CD4-positive, alpha-beta T cell treated with Interleukin-4 for 4 hours (primary cell): ENCODE data around the gene TMEM131L.
"Not testable (repeated sequence)": the region's sequence is repeated elsewhere in the genome, so short reads cannot be mapped to it uniquely, and the experiment has no call there.

Experiments used
- DNase-seq: peaks from one replicate; pipeline ENCODE4 v3.0.0-alpha.2; 2020

TMEM131L gene

DNA sequence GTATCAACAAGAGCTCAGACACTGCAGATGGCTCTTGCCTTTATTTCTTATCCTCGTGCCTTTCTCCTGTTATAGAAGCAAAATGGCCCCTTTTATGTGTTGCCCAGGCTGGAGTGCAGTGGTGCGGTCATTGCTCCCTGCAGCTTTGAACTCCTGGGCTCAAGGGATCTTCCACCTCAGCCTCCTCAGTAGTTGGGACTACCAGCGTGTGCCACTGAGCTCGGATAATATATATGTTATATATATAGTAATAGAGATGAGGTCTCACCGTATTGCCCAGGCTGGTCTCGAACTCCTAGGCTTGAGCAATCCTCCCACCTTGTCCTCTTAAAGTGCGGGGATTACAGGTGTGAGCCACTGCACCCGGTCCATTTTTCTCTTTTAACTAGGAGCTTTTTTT, 79.7 kb downstream of the TMEM131L start:
- DNase-seq, result no peak

DNA sequence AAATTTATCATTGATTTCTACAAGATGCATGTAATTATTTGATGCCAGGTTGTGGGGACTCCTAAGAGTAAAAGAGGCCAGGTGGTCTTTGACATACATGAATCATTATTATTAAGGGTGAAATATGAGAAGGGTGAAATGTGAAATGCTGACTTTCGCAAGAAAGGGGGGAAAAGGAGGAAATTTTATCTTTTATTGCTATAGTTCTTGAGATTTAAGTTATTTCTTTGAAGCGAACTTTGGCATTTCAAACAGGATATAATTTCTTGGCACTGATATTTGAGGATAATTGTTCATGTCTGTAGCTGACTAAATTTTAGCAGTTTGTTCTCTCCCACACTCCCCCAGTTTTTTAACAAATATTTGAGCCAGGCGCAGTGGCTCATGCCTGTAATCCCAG, 80.1 kb downstream of the TMEM131L start:
- no peak for DNase-seq

DNA sequence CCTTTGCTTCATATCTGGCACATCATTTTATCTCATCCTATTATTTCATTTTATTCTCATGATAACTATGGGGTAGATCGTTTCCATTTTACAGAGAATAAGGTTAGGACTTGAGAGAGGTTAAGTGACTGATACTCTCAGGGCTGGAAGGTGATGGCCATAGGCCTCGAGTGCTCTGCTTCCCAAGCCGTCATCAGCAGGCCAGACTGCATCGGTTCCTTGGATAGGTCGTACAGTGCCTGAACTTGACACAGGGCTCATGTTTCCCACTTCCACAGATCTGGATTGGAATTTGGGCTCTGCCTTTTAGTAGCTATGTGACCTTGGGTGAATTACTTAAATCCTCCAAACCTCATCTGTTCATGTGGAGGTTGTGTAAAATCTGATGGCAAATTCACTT, 81.4 kb downstream of the TMEM131L start:
- no peak for DNase-seq

DNA sequence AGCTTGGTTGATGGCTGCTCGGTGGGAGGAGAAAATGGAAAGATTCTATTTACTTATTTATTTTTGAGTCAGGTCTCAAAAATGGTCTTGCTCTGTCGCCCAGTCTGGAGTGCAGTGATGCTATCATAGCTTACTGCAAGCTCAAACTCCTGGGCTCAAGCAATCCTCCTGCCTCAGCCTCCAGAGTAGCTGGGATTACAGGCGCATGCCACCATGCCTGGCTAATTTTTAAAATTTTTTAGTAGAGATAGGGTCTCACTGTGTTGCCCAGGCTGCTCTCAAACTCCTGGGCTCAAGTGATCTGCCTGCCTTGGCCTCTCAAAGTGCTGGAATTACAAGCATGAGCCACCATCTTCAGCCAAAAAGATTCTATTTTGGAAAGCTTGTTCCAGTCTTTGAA, 82.7 kb downstream of the TMEM131L start:
- DNase-seq, result not testable (repeated sequence)

DNA sequence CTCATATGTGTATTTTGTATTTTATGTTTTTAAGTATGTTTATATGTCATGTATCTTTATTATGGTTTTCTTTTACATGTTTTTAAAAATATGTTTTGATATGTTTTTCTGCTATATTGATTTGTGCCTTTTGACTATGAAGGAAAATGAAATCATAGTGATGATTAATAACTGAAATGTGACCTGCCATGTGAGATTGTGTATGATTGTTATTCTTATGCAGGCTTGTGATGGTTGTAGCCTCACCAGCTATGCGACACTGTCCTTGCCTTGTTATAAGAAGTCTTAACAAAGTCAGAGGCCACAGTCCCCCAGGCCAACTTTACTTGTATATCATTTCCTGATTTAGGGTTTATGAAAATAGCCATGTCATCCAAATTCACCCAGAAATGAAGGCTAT, 83.2 kb downstream of the TMEM131L start:
- DNase-seq, result no peak

DNA sequence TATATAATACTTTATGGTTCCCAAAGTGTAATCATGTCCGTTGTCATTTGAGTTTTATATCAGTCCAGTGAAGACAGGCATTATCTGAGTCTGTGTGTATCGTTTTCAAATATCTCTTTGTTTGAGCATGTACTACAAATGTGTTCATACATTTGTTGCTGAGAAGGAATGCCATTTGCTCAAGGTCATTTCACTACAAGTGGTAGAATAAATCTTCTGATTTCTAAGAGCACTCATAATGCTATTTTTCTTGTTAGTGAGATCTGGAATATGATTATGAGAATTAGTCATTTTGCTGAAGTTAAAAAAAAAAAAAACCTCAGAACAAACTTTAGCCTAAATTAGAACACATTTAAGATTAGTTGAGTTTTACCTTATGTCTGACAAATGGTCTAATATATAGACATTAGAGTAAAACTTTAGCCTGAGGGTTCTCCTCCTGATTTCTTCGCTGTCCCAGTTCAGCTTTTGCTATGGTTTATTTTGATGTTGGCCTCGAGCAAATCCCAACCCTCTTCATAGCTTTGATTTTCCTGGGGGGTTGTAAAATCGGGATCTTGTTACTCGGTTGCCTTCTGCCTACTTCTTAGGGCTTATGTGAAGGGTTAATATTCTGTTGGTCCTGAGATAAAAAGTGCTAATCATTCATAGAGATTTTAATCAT, 87.1 kb downstream of the TMEM131L start:
- DNase-seq, result no peak

DNA sequence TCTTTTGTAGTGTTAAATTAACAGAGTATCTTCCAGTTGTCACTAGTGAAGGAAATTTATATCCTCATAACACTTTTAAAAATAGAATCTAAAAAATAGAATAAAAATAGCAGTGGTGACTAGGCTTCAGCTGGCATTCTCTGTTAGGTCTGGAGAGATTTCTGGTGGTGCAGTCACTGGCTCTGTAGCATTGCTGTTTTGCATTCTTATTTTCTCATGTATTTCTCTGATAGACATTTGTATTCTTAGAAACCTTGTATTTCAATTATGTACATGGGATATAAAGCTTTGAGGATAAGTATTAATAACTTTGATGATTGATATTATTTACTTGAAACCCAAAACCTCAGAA, 87.6 kb downstream of the TMEM131L start:
- DNase-seq, result no peak

DNA sequence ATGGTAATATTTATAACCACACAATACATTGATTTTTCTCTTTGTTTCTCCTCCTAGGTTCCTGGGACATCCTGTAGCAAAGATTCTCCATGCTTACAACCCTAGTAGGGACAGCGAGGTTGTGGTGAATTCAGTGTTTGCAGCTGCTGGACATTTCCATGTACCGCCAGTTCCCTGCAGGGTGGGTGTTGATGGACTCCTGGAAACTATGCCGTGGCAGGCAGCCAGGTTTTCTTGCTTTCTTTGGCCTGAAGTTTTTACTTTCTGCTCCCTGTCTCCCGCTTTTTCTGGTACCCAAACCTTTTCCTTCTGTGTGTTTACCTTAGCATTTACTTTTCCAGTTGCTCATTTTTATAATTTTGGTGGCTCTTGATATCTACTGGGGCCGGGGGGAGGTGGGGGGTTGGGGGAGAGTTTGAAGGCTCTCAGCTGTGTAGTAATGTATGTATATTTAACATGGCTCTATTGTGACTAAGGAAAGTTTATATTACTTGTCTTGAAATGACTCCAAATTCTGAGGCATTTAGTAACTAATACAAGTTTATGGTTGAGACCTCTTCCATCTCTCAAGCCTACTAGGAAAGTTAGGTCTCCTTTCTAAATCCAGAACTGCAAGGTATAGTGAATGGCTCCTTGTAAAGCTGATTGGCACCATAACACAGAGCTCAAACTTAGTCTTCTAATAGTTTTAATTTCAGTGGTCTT, 89.7 kb downstream of the TMEM131L start:
- DNase-seq, result no peak

DNA sequence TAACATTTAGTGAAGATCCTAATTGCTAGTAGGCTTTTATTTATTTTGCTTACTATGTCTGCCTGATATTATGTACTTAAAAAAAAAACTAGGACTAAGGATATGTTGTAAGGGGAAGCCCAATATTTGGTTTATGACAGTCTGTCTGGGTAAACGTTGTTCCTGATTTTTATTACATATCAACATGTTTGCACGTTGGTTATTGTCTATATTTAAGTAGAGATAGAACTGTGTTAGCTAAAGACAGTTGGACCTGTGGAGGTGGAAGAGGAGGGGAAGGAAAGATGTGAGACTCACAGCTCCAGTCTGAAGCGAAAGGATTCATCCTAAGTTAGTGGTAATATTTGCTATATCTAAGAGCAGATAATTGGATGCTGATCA, 90.3 kb downstream of the TMEM131L start:
- no peak for DNase-seq

DNA sequence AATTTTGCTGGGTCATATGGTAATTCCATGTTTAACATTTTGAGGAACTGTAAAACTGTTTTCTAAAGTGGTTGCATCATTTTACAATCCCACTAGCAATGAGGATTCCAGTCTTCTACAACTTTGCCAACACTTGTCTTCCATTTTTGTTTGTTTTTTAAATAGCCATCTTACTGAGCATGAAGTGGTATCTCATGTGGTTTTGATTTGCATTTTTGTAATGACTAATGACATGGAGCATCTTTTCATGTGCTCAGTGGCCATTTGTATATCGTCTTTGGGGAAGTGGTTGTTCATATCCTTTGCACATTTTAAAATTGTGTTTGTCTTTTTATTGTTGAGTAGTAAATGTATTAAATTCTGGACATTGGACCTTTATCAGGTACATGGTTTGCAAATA, 94.7 kb downstream of the TMEM131L start:
- no peak for DNase-seq

DNA sequence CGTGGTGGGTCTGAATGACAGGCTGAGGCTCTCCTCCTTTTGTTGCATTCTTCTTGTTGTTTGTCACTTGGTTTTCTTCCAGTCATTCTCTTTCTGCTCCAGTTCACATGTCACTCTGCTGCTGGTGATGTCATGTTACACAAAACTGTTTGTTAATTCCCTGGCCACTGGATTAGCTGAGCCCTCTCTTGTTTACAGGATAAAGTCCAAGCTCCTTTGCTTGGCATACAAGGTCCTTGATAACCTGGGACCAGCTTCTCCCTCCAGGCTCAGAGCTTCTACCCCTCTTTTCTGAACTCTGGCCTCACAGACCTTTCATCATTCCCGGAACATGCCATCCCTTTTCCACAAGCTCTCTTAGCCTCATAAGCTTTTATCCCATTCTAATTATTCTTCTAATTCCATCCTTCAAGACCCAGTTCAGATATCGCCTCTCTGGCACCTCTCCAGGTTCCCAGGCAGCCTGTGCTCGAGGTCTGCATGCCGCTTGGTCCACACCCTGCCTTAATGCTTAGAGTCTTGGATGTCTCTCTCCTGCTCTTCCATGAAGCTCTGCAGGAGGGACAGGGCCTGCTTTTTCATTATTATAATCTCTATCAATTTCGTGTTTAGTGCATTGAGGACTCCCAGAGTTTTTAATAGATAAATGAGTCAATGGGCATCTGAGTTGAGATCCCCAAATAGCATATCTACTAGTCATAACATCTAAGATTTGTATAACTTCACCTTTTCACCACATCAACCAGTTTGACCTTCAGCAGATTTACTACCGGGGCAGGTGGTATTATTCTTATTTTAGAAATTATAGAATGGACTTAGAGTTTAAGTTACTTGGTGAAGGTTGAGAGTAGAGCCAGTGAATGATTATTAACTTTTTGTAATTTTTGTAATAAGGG, 98.7 kb downstream of the TMEM131L start:
- no peak for DNase-seq

DNA sequence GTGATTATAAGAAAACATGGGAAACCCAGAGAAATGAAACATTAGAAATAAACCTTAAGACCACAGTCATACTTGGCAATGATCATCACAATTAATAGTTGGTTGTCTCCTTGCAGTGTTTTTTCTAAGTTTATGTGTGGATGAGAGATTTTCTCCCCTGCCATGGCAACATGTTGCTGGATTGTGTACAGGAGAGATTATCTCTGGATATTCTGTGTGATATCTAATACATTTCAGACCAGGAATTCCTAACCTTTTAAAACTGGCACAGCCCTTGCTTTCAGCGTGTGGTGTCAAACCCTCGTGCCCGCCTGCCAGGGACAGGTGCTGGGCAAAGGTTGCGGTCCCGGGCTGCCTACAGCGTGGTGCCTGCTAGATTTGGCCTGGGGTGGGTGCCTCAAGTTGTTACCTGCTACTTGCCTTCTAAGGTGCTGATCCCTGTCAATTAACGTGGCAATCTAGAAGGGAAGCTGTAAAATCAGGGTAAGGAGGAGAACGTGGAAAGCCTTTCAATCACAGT, 100.5 kb downstream of the TMEM131L start:
- no peak for DNase-seq

DNA sequence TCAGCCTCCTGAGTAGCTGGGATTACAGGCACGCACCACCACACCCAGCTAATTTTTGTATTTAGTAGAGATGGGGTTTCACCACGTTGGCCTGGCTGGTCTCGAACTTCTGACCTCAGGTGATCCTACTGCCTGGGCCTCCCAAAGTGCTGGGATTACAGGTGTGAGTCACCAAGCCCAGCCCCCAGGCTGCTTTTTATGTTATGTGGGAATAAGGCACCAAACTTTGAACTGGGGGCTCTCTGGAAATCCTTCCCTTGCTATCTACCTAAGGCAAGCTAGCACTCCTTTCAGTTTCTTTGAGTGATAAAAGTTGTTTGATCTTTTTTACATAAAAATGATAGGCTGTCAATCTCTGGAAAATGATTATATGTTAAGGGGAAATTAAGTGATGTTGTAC, 101.5 kb downstream of the TMEM131L start:
- not testable (repeated sequence) for DNase-seq

DNA sequence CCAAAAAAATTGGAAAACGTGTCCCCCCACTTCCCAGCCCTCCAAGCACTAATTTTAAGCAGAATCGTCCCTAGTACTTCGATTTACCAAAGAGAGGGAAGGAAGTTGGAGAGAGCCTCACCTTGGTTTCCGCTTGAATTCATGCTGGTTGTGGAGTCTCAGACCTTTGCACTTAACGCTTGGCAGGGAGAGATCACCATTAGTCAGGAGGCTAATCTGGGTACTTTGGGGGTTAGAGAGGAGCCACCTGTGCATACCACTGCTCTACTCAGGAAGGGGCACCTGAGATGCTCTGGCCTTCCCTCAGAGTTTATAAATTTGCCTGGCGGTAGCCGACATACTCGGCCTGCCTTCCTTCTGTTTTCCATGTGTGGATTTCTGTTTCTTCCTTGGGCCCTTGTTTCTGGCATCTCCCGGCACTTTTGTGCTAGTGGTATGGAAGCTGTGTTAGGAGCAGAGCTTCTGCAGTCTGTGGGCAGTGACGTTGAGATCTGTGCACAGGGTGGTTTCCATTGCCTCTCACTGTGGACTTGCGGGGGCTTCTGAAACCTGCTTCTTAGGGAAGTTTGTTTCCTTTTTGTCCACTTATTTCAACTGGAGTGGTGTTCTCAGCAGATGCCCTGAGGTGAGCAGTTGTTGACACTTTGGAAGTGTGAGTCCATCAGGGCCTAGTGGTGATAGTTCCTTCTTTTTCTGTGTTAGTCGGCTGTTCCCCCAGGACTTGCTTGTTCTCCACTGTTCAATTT, 104.2 kb downstream of the TMEM131L start:
- no peak for DNase-seq

DNA sequence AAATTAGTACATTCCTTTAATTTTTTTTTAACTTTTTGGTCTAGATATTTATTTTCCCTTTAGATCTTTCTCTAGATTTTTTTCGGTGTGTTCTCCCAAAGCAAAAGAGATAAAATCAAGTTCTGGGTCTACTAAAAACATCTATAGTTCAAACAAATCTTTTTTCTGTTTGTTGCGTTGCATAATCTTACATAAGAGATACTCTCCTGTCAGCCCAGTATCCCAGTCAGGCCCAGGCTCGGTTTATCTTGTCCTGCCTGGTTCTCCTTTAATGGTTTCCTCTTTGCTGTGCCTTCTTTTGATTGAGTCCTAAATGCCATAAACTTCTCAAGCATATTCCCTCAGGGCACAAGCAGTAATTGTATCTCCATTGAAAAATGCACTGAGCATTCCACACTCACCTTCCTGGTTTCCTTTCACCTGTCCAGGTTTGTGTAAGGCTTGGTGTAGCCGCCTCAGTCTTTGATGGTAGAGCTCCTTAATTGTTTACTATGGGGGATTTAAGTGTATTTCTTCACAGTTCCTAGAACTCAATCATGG, 104.9 kb downstream of the TMEM131L start:
- DNase-seq, result no peak

DNA sequence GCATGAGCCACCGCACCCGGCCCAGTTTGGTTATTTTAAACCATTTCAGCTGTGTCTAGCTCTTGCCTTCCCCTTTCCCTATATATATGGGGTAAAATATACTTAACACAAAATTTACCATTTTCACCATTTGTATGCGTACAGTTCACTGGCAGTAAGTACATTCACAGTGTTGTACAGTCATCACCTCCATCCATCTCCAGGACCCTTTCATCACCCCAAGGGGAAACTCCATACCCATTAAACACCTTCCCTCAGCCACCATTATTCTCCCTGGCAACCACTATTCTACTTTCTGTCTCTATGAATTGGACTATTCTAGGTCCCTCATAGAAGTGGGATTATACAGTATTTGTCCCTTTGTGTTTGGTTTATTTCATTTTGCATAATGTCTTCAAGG, 106.4 kb downstream of the TMEM131L start:
- DNase-seq, result no peak

DNA sequence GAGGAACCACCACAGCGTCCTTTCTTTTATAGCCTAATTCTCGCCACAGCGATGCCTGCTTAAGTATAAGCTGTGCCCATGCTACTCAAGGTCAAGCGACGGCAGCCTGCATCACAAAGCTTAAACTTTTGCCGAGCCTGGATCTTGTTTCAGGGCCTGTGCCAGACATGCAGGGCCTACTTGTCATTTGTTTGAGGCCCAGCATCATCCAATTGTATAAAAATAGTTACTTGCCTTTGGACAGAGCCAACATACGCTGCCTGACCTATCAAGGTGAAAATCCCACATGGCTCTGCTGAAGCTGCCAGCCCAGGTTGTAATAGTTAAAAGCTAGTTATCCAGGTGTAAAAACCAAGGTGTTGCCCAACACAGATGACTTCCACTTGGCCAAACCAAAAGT, 107.1 kb downstream of the TMEM131L start:
- DNase-seq, result no peak

DNA sequence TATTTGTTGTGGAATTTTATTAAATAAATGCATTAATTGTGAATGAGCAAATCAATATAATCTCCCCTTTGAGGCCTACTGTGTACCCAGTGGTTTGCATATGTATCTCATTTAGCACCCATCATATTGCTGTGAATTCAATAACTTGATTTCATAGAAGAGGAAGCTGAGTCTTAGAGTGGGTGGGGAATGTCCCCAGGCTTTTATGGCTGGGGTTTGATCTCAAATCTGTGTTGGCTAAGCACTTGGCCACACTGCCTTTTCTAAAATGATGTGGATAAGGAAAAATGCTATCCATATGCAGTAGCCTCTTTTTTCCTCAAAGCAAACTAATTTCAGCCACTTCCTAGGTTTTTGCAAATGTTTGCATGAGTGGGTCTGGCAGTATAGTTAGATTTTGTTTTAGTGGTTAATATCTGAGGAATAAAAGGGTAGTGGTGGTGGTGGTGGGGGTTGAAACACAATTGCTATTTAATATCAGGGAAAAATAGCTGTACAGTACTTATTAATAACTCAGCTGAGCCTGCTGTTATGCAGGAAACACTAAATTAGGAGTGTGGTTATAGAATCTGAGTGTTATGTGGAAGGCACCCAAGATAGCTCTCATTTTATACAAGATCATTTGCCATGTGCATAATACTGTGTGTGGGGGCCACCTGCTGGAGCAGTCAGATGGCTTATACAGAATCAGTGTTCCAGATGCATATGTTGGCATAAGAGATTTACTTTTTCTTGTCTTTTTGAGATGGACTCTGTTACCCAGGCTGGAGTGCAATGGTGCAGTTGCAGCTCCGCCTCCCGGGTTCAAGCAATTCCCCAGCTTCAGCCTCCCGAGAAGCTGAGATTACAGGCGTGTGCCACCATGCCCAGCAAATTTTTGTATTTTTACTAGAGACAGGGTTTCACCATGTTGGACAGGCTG, 108.0 kb downstream of the TMEM131L start:
- peak; percentile 77 for DNase-seq

DNA sequence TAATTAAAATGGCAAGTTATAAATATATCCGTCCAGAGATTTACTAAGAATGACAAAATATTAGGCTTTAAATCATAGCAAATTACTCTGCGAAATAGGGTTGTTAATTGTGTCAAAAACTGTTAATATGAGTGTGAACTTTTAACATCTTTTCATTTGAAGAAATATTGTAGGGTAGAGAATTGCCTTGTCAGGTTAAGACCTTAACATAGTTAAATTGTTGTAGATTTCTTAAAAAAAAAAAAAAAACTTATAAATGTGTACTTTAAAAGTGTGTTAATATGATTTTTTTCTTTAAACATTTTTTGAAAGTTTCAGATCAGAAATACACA, 110.2 kb downstream of the TMEM131L start:
- DNase-seq, result no peak

DNA sequence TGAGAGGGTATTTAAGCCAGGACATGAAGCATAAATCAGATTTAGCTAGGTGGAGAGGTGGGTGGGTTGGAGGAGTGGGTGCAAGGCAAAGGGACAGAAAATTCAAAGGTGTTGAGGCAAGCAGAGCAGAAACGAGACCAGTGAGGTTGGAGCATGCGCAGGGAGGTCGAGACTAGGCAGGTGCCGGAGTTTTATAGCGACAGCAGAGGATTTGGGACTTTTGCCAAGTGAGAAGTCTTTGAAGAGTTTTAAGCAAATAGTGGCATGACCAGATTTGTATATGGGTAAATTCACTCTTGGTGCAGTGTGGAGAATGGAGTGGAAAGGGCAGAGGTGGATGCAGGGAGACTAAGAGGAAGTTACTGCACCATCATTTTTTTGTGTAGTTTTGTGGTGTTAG, 110.9 kb downstream of the TMEM131L start:
- no peak for DNase-seq

DNA sequence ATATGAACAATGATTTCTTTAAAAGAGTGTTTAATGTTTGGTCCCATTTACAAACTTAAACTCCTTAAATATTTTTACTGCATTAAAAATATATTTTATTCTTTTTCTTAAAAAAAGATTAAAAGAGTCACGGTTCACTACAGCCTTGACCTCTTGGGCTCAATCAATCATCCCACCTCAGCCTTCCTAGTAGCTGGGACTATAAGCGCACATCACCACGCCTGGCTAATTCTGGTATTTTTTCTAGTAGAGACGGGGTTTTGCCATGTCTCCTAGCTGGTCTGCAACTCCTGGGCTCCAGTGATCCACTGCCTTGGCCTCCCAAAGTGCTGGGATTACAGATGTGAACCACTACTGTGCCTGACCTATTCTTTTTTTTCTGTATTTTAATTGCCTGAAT, 113.2 kb downstream of the TMEM131L start:
- no peak for DNase-seq

DNA sequence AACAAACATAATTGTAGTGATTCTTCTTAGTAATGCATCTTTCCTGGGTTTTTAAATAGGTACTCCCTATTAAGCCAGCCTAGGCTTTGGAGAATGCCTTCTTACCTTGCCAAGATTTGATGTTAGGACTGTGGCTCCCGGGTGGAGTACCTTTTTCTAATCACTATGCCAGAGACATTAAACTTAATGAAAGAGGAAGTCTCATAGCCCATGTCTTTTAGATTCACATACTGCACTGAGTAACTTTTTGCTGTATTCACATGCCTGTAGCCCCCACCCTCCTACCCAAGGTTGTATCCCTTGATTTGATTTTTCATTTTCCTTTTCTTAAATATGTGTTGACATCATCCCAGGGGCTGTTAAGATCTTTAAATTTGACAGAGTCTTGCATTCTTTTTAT, 113.7 kb downstream of the TMEM131L start:
- DNase-seq, result no peak
